PC-9 (cell line): ENCODE data around the gene ACSL5.
"Not testable (repeated sequence)": the region's sequence is repeated elsewhere in the genome, so short reads cannot be mapped to it uniquely, and the experiment has no call there.

ENCODE experiments used
- EZH2 ChIP-seq: fragments of 200-600 bp; sonication (generic); IDR thresholded peaks from 2 replicates; pipeline ENCODE4 v1.8.0; 2017; ENCODE audit warnings: antibody characterized with exemption, low read depth
- TF ChIP-seq, protein P1 (sequence below): fragments of 200-600 bp; sonication (generic); conservative IDR thresholded peaks from 2 replicates; pipeline ENCODE4 v1.6.1; 2017; ENCODE audit warnings: mixed run types, antibody characterized with exemption, mild to moderate bottlenecking, moderate library complexity

DNA sequence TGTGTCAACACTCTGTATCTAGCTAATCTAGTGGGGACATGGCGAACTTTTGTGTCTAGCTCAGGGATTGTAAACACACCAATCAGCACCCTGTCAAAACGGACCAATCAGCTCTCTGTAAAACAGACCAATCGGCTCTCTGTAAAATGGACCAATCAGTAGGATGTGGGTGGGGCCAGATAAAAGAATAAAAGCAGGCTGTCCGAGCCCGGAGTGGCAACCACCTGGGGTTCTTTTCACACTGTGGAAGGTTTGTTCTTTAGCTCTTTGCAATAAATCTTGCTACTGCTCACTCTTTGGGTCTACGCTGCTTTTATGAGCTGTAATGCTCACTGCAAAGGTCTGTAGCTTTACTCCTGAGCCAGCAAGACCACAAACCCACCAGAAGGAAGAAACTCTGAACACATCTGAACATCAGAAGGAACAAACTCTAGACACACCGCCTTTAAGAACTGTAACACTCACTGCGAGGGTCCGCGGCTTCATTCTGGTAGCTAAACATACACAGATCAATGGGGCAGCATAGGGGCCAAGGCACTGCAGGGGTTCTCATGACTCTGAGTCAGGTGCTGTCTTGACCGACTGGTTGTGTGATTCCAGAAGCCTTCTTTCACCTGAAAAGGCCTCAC is 1.6 kb upstream of the ACSL5 start:
- TF ChIP-seq, protein P1, sequence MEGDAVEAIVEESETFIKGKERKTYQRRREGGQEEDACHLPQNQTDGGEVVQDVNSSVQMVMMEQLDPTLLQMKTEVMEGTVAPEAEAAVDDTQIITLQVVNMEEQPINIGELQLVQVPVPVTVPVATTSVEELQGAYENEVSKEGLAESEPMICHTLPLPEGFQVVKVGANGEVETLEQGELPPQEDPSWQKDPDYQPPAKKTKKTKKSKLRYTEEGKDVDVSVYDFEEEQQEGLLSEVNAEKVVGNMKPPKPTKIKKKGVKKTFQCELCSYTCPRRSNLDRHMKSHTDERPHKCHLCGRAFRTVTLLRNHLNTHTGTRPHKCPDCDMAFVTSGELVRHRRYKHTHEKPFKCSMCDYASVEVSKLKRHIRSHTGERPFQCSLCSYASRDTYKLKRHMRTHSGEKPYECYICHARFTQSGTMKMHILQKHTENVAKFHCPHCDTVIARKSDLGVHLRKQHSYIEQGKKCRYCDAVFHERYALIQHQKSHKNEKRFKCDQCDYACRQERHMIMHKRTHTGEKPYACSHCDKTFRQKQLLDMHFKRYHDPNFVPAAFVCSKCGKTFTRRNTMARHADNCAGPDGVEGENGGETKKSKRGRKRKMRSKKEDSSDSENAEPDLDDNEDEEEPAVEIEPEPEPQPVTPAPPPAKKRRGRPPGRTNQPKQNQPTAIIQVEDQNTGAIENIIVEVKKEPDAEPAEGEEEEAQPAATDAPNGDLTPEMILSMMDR: not testable (repeated sequence)
- not testable (repeated sequence) for TF ChIP-seq EZH2
